ENCODE data around the gene STPG3.

DNA sequence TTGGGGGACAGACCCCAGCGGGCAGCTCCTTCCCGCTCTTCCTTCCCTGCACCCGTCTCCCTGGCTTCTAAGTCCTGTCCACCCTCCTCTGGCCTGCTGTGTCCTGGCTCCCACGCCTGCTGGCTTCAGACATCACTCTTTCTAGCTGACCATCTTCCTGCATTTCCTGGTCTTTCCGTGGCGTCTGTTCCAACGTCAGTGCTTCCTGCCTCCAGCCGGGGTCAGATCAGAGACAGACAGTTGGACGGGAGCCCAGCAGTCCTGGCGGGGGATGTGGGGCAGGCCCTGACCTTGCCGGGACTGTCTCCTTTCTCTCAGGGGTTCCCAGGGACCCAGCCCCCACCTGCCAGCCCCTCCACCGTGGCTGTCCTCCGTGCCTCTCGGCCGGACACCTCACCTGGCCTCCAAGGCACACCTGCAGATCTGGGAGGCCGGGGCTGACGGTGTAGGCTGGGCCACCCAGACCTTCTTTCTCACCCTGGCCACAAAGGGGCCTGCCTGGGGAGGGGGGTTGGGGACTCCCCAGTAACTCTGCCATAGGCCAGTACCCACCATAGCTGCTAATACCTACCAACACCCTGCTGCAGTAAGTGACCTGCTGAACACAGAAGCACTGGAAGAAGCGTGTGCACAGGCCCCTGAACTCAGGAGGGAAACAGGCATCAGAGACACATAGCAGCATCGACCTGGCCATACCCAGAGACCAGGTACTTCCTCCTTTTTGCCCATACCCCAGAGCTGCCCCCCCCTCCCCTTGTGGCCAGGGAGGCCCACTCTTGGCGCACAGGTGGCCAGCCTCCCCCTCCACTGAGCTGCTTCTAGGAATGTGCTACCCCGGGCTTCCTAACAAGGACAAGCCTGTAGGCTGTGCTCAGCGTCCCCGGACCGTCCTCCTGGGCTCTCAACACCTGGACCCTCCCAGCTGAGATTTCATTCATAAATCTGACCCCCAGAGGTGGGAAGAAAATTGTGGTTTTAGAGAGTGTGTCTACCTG is 45.9 kb downstream of the STPG3 start:
- TF ChIP-seq, protein P1, sequence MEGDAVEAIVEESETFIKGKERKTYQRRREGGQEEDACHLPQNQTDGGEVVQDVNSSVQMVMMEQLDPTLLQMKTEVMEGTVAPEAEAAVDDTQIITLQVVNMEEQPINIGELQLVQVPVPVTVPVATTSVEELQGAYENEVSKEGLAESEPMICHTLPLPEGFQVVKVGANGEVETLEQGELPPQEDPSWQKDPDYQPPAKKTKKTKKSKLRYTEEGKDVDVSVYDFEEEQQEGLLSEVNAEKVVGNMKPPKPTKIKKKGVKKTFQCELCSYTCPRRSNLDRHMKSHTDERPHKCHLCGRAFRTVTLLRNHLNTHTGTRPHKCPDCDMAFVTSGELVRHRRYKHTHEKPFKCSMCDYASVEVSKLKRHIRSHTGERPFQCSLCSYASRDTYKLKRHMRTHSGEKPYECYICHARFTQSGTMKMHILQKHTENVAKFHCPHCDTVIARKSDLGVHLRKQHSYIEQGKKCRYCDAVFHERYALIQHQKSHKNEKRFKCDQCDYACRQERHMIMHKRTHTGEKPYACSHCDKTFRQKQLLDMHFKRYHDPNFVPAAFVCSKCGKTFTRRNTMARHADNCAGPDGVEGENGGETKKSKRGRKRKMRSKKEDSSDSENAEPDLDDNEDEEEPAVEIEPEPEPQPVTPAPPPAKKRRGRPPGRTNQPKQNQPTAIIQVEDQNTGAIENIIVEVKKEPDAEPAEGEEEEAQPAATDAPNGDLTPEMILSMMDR (IDR thresholded peaks at IDR 0.05; ENCODE audit: insufficient read depth, low read length): no peak
- TF ChIP-seq POLR2AphosphoS5 (IDR thresholded peaks at IDR 0.05; ENCODE audit: low read depth) (no peak), GABPA (IDR thresholded peaks at IDR 0.05; ENCODE audit: low read depth) (no peak)
